Stimulated activated naive CD8-positive, alpha-beta T cell treated with anti-CD3 and anti-CD28 coated beads, Interleukin-15, amount 100 ng/mL, for 72 hours (primary cell): ENCODE measurements around the gene EEF1E1.

ENCODE experiments used
- ATAC-seq: fragments of 150-1000 bp; cut with Tn5 transposase; 2 replicates; pipeline ENCODE4 v1.10.0; 2021; ENCODE audit warnings: mild to moderate bottlenecking, moderate library complexity
- DNase-seq, 2 donors: peaks; one replicate each; pipeline ENCODE4 v3.0.0; 2021 to 2022
- H3K27ac Mint-ChIP-seq, 2 donors: one replicate each; pipeline ENCODE4 v1.8.0; 2022; ENCODE audit warnings: mild to moderate bottlenecking in 2 of 2, mixed read lengths in 2 of 2, moderate library complexity in 2 of 2
- H3K27me3 Mint-ChIP-seq: one replicate; pipeline ENCODE4 v1.8.0; 2022; ENCODE audit warnings: mixed read lengths
- H3K4me1 Mint-ChIP-seq: one replicate; pipeline ENCODE4 v1.8.0; 2022; ENCODE audit warnings: mild to moderate bottlenecking, mixed read lengths
- H3K4me3 Mint-ChIP-seq, 2 donors: one replicate each; pipeline ENCODE4 v1.8.0; 2022; ENCODE audit warnings: mild to moderate bottlenecking in 2 of 2, mixed read lengths in 2 of 2, moderate library complexity in 1 of 2
- H3K9me3 Mint-ChIP-seq, 2 donors: one replicate each; pipeline ENCODE4 v1.8.0; 2022; ENCODE audit warnings: mixed read lengths in 2 of 2

The EEF1E1 gene

DNA sequence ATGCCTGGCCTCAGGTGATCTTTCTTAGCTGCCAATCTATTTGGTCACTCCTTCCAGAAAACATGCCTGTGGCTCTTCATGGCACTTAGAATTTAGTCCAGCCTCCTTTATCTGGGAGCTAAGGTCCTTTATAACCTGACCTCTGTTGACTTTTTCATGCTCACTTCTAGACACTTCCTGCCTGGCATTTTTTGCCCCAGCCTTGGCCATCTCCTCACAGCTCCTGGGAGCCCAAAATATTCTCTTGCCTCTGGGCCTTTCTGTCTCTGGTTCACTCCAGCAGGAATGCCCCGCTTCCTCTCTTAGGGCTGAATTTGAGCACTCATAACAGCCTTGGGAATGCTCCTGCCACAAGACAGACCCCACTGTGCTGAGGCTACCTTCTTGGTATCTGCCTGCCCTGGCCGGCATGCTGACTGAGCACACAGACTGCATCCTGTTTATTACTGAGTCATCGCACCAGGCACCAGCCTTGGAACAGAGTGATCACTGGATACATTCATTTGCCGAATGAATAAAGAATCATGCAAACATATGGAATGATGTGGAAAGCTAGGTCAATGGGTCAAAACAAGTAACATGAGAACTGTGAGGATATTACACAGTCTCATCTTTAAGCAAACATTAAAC lies 5.8 kb upstream of the EEF1E1 start:
- DNase-seq (no peak), ATAC-seq (no peak)
- H3K4me1 Mint-ChIP-seq = no peaks in the 10 kb centered on the region
- peaks cover 59% of the 10 kb centered on the region for H3K27me3 Mint-ChIP-seq
- peak overlapping the region in 1 of 2 donors; percentile 64 for H3K27ac Mint-ChIP-seq
- H3K9me3 Mint-ChIP-seq = peaks cover 0 to 9% of the 10 kb centered on the region in 2 donors
- H3K4me3 Mint-ChIP-seq = no peak overlapping the region

DNA sequence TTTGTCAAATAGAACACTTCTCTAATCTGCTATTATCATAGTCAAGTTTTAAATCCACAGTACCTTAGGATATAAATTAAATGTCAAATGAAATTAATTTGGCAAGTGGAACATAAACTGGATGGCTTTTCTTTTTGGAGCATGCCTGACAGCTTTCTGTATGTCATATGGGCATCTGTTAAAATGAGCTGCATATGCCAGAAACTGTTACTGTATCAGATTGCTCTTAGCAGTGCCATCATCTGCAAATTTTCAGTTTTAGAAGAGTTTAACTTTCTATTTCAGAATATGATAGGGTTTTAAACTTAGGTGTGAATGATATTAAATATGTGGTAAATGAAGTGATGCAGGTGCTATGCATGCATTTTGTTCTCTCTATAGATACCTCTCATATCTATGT lies 3.4 kb upstream of the EEF1E1 start:
- Mint-ChIP-seq H3K9me3 (peaks cover 0 to 9% of the 10 kb centered on the region in 2 donors), H3K27ac (no peak overlapping the region), H3K4me3 (no peak overlapping the region), H3K27me3 (peaks cover 52% of the 10 kb centered on the region), H3K4me1 (peaks cover 15% of the 10 kb centered on the region)
- no peak for DNase-seq
- no peak for ATAC-seq

DNA sequence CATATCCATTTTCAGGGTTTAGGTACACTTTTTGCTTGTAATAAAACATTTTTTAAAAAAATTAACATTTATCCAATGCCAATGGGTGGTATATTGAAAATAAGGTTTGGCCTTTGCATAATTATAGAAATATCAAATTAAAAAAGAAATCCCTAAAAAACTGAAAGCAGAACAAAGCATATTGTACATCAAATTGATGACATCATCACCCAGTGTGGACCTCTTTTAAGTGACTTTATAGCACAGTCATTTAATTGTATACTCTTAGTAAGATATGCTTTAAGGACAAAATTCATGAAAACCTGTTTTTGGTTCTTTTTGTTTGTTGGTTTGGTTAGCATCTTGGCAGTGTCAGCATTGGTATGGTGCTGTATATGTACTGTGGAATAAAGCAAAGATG lies 1.4 kb upstream of the EEF1E1 start:
- peaks cover 34% of the 10 kb centered on the region for H3K4me1 Mint-ChIP-seq
- H3K27ac Mint-ChIP-seq = no peak overlapping the region
- DNase-seq = no peak
- H3K27me3 Mint-ChIP-seq = peaks cover 41% of the 10 kb centered on the region
- no peak overlapping the region for H3K4me3 Mint-ChIP-seq
- no peak for ATAC-seq
- H3K9me3 Mint-ChIP-seq = peaks cover 0 to 9% of the 10 kb centered on the region in 2 donors

DNA sequence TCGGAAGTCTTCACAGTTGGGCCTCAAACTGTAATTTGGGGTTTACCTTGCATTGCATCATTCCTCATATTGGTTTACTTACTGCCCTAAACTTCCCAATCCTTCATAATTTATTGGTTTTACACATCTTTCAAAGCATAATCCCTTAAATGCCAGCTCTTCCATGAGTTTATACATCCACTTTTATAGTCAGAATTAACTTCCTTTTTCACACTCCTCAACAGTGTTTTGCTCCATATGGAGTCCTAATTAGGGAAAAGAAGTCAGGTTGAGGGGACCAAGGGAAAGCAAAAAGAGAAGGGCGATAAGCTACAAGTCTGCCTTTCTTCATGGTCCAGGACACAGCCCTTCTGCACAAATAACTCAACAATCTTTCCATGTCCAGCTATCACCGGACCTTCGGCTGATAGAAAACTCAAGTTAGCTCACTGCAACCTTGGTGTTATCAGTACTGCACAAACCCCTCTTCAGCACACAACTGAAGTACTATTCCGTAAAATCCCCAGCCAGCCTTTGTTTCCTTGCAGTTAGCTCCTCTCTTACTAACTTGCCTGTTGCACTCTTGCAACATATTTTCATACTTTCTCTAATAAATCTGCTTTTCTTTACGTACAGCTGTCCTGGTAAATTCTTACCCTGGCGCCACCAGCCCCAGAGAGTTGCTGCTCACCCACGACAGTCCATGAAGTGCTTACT lies 2.0 kb downstream of the EEF1E1 start:
- peak overlapping the region; percentile 95 to 98 for H3K27ac Mint-ChIP-seq
- H3K4me1 Mint-ChIP-seq = peaks cover 46% of the 10 kb centered on the region
- peak overlapping the region; percentile 79 to 81 for H3K4me3 Mint-ChIP-seq
- ATAC-seq (no peak), DNase-seq (no peak)
- peaks cover 10% of the 10 kb centered on the region for H3K27me3 Mint-ChIP-seq
- no peaks in the 10 kb centered on the region for H3K9me3 Mint-ChIP-seq

DNA sequence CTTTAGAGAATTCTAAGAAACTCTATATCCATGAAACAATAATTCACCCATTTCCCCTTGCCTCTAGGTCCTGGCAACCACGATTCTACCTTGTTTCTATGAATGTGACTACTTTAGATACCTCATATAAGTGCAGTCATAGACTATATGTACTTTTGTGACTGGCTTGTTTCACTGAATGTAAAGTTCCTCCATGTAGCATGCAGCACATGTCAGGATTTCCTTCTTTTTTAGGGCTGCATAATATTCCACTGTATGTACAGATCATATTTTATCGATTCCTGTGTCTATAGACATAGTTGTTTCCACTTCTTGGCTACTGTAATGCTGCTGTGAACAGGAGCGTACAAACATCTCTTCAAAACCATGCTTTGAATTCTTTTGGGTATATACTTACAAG lies 11.7 kb downstream of the EEF1E1 start:
- DNase-seq (no peak), ATAC-seq (no peak)
- H3K27ac Mint-ChIP-seq = no peak overlapping the region
- no peaks in the 10 kb centered on the region for H3K27me3 Mint-ChIP-seq
- no peak overlapping the region for H3K4me3 Mint-ChIP-seq
- H3K4me1 Mint-ChIP-seq = peaks cover 13% of the 10 kb centered on the region
- H3K9me3 Mint-ChIP-seq = no peaks in the 10 kb centered on the region

DNA sequence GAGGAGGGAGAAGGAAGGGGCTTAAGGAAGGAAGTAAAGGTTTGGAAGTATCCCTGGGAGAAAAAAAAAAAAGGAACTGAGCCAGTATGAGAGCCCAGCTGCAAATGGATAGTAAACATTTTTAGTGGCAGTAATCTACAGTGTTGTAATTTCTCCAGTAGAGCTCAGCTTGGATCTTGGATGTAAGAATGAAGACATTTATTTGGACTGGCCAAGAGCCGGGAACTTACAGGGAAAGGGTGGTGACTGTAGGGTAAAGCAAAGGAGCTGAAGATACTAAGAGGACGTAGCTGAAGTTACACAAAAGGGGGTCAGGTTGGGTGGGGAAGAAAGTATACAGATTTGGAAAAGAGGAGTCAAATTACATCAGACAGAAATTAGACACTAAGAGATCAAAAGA lies 13.5 kb downstream of the EEF1E1 start:
- DNase-seq = no peak
- H3K27me3 Mint-ChIP-seq = no peaks in the 10 kb centered on the region
- no peak overlapping the region for H3K4me3 Mint-ChIP-seq
- H3K27ac Mint-ChIP-seq = peak overlapping the region; percentile 59 to 79
- peaks cover 15% of the 10 kb centered on the region for H3K4me1 Mint-ChIP-seq
- H3K9me3 Mint-ChIP-seq = no peaks in the 10 kb centered on the region
- ATAC-seq = no peak

DNA sequence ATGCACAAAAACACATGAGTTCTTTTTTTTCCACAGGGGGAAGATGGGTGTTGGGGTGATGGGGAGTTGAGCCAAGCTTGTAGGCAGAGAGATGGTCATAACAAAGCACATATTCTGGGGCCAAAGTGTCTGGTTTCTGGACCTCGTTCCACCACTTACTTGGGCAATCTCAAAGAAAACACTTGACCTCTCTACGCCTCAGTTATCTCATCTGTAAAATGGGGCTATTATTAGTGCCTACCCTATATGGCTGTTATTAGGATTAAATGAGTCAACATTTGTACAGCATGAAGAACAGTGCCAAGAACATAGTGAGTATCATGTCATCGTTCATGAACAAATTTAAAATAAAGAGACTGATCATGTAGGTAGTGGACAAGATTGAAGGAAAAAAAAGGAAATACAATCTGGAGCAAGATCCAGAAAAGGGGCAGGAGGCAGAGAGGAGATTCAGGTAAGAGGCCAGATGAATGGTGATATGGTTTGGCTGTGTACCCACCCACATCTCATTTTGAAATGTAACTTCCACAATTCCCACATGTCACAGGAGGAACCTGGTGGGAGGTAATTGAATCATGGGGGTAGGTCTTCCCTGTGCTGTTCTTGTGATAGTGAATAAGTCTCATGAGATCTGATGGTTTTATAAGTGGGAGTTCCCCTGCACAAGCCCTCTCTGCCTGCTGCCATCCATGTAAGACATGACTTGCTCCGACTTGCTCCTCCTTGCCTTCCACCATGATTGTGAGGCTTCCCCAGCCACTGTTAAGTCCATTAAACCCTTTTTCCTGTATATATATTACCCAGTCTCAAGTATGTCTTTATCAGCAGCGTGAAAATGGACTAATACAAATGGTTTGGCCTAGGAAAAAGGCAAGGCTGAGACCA lies 14.2 kb downstream of the EEF1E1 start:
- Mint-ChIP-seq H3K9me3 (no peaks in the 10 kb centered on the region), H3K4me3 (no peak overlapping the region), H3K27me3 (no peaks in the 10 kb centered on the region), H3K27ac (peak overlapping the region; percentile 59 to 79), H3K4me1 (peaks cover 20% of the 10 kb centered on the region)
- ATAC-seq = no peak
- no peak for DNase-seq

DNA sequence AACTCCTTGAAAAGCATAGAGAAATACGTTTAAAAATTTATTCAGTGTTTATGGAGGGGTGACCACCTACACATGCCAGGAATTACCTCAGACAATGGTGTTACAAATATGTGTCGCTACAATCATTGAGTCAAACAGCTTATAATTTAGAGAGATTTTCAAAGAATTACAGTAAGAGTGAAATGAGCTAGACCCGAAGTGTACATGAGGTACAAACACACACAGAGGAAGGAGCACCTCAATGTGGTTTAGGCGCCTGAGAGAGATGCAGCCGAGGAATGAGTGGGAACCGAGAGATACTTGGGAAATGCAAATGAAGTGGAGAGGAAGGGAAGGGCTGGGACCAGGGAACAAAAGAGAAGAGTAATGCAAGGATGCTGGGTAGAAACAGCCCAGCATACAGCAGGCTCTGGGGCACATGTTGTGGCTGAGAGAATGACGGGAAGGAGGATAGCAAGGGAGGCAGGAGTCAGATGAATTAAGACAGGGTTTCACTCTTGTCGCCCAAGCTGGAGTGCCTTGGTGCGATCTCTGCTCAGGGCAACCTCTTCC lies 15.5 kb downstream of the EEF1E1 start:
- H3K27ac Mint-ChIP-seq = peak overlapping the region in 1 of 2 donors; percentile 88
- no peaks in the 10 kb centered on the region for H3K27me3 Mint-ChIP-seq
- peaks cover 20% of the 10 kb centered on the region for H3K4me1 Mint-ChIP-seq
- H3K9me3 Mint-ChIP-seq = no peaks in the 10 kb centered on the region
- no peak overlapping the region for H3K4me3 Mint-ChIP-seq
- DNase-seq = no peak
- no peak for ATAC-seq

DNA sequence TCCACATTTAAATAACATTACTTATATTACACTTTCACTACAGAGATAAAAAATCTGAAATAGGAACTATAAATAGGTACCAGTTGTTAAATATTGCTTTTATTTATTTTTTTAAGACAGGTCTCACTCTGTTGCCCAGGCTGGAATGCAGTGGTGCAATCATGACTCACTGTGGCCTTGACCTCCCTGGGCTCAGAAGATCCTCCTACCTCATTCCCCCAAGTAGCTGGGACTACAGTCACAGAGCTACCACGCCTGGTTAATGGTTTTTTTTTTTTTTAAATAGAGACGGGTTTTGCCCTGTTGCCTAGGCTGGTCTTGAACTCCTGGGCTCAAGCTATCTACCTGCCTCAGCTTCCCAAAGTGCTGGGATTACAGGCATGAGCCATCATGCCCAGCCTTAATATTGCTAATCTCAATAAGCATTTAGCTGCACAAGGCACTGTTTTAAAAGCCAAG lies 17.3 kb downstream of the EEF1E1 start:
- H3K27ac Mint-ChIP-seq = no peak overlapping the region

DNA sequence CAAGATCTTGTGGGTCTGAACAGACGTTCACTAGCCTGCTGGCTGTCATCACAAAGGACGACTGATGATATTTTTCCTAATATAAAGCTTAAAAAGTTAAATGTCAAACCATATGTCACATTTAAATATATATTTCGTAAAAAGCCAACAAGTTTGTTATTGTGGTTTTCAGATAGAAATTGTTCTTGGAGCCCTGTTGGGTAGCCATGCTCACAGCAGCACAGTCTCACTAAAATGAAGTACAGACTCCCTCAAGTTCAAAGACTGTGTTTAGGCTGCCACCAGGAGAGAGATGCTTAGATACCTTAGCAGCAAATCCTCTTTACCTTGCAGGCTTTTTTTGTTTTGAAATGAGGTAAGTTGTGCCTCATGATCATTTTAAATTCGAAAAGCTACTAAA lies 17.8 kb downstream of the EEF1E1 start:
- Mint-ChIP-seq H3K4me3 (no peak overlapping the region), H3K27ac (no peak overlapping the region), H3K27me3 (no peaks in the 10 kb centered on the region), H3K4me1 (peaks cover 20% of the 10 kb centered on the region), H3K9me3 (no peaks in the 10 kb centered on the region)
- ATAC-seq (no peak), DNase-seq (no peak)

More for the DNA sequence above, 17.3 kb downstream of the EEF1E1 start:
- DNase-seq = no peak
- H3K27me3 Mint-ChIP-seq = no peaks in the 10 kb centered on the region
- peaks cover 20% of the 10 kb centered on the region for H3K4me1 Mint-ChIP-seq
- no peak for ATAC-seq
- no peak overlapping the region for H3K4me3 Mint-ChIP-seq
- no peaks in the 10 kb centered on the region for H3K9me3 Mint-ChIP-seq

DNA sequence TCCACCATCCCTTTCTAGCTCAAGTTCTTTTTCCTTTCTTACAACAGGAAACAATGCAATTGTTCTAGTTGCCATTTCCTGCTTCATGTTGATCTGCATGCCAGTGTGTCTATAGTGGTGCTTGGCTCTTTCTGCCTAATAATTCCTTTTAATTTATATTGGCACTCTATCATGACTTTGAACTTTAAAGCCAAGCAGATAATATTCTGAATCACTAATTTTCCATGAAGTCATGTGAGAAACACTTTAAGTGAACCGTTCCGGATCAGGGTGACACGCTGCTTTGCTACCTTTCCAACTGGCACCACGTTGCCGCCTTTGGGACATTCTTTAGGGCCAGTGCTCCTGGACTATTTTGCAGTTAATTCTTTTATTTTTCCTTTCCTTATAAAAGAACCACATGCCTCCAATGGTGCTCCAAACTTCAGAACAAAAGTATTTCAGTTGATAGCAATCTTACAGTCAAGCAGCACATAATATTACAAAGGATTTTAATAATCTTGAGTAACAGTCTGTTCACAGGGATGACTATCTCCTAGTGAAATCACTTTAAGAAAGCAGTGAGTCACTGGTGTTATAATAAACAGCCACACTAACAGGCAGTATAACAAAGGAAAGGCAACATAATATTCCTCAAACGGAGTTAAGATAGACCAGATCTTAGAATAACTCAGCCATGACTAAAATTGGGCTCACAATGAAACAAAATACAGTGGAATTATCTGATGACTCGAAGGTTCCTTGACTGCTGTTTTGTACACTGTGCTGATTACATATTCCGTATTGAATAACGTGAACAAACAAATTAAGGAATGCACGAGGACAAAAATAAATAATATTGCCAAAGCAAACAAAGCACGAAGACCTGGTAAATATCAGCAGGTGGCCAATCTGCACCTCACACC lies 19.1 kb downstream of the EEF1E1 start:
- Mint-ChIP-seq H3K4me3 (no peak overlapping the region), H3K27me3 (no peaks in the 10 kb centered on the region), H3K27ac (peak overlapping the region in 1 of 2 donors; percentile 34), H3K9me3 (no peaks in the 10 kb centered on the region), H3K4me1 (peaks cover 21% of the 10 kb centered on the region)
- no peak for ATAC-seq
- no peak for DNase-seq

DNA sequence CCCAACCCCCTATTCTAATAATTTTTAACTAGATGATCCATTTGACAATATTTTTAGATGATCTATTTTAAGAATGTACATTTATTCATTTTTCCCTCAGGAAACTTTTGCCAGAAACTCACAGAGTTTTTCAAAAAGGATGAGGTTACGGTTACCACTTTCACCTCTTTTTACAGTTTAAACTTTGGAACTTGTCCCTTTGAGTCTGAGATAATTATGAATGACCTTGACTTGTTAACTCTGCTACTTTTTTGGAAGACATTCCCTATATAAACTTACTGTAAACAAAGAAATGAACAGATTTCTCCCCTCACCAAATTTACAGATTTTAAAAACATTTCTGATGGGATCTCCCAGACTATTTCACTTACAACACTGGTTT lies 19.8 kb downstream of the EEF1E1 start:
- Mint-ChIP-seq H3K4me1 (peaks cover 27% of the 10 kb centered on the region), H3K9me3 (no peaks in the 10 kb centered on the region), H3K27ac (no peak overlapping the region), H3K4me3 (no peak overlapping the region), H3K27me3 (no peaks in the 10 kb centered on the region)
- DNase-seq (no peak), ATAC-seq (no peak)

DNA sequence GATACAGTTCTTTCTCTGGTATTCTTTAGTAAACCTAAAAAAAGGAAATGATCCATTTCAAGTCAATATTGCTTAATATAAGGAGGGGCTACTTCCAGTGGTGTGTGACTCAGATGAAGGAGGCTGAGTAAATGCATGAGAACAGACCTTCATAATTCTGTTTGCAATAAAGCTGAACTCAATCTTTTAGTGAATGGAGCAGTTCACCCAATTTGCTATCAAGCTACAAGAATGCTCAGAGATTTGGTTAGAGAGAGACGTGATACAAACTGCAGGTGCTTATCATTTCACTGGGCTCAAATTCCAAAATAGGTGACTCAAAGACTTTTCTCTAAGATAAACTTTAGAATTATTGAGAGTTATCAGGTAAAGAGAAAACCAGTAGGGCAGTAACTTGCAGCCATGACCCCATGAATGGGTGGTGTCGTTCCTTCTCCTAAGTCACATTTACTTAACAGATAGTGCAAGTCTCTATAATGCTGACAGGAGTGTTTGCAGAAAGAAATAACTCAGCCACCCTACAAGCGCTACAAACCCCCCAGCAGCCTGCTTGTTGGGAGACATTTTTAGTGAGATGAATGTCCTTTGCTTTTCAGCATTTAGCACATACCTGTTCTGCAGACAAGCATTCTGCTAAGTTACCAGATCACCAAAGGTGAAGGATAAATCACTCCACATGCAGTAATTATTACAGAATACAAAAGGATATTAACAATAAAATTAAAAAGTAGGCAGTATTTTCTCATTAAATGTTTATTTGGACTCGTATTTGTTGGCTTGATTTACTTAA lies 21.8 kb downstream of the EEF1E1 start:
- H3K4me3 Mint-ChIP-seq = no peak overlapping the region
- H3K27me3 Mint-ChIP-seq = no peaks in the 10 kb centered on the region
- ATAC-seq (peak; percentile 53), DNase-seq (no peak)
- H3K27ac Mint-ChIP-seq = no peak overlapping the region
- H3K4me1 Mint-ChIP-seq = peaks cover 34% of the 10 kb centered on the region
- no peaks in the 10 kb centered on the region for H3K9me3 Mint-ChIP-seq

DNA sequence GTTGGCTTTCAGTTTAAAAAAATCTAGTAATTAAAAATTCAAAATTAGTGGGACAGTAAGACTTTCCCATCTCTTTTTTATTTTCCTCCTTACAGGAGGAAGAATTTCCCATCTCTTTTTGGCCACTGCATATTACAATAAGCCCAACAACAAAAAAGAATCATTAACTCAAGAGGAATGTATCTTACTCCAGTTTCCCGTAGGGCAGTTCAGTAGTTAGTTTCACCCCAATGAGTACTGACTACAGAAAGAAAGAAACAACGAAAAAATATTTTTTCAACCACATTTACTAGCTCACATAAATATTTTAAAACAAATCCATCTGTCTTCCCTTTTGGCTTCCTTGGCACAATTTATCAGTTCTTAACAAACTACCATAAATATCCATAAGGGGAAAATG lies 23.2 kb downstream of the EEF1E1 start:
- peaks cover 40% of the 10 kb centered on the region for H3K4me1 Mint-ChIP-seq
- H3K9me3 Mint-ChIP-seq = no peaks in the 10 kb centered on the region
- H3K4me3 Mint-ChIP-seq = no peak overlapping the region
- no peak overlapping the region for H3K27ac Mint-ChIP-seq
- ATAC-seq (no peak), DNase-seq (no peak)
- no peaks in the 10 kb centered on the region for H3K27me3 Mint-ChIP-seq
